Astrocyte (in vitro differentiated cells and primary cell): ENCODE measurements around the gene PCDHB14. TPM values are rescaled to one million over a fixed set of nuclear protein-coding genes. Genes with fewer than 3 reads are reported as not detected.
"Not testable (repeated sequence)": the region's sequence is repeated elsewhere in the genome, so short reads cannot be mapped to it uniquely, and the experiment has no call there.

Source experiments
- DNase-seq: peaks from one replicate; pipeline ENCODE4 v3.0.0-alpha.2; 2010; ENCODE audit warnings: low read depth
- FAIRE-seq: peaks from 2 replicates; lab custom pipeline; 2011; peaks lifted over from hg19 to GRCh38; lab: Jason Lieb, UNC
- H2AFZ ChIP-seq: 2 replicates; pipeline ENCODE4 v1.6.0; 2012; ENCODE audit warnings: low read depth, low read length, inconsistent platforms
- H3K27ac ChIP-seq: 2 replicates; pipeline ENCODE4 v1.5.1; 2011; ENCODE audit warnings: low read depth, low read length, inconsistent platforms
- H3K27me3 ChIP-seq: 2 replicates; pipeline ENCODE4 v1.6.0; 2011; ENCODE audit warnings: low read length, inconsistent platforms; ENCODE audit not compliant: insufficient read depth
- H3K36me3 ChIP-seq: 2 replicates; pipeline ENCODE4 v1.5.1; 2011; ENCODE audit warnings: low read length, inconsistent platforms; ENCODE audit not compliant: insufficient read depth
- H3K4me1 ChIP-seq: 2 replicates; pipeline ENCODE4 v1.5.1; 2011; ENCODE audit warnings: low read length, inconsistent platforms; ENCODE audit not compliant: insufficient read depth
- H3K4me2 ChIP-seq: 2 replicates; pipeline ENCODE4 v1.6.0; 2012; ENCODE audit warnings: low read length, inconsistent platforms
- H3K4me3 ChIP-seq: 2 replicates; pipeline ENCODE4 v1.5.1; 2011; ENCODE audit warnings: low read depth, mild to moderate bottlenecking, low read length, inconsistent platforms; ENCODE audit not compliant: insufficient read depth
- H3K79me2 ChIP-seq: 2 replicates; pipeline ENCODE4 v1.6.0; 2012; ENCODE audit warnings: mild to moderate bottlenecking, low read length, inconsistent platforms; ENCODE audit not compliant: insufficient read depth
- H3K9ac ChIP-seq: 2 replicates; pipeline ENCODE4 v1.6.0; 2012; ENCODE audit warnings: mild to moderate bottlenecking, low read length, inconsistent platforms
- H3K9me3 ChIP-seq: 2 replicates; pipeline ENCODE4 v1.5.1; 2012; ENCODE audit warnings: low read depth, mild to moderate bottlenecking, low read length, inconsistent platforms; ENCODE audit not compliant: insufficient read depth
- H4K20me1 ChIP-seq: 2 replicates; pipeline ENCODE4 v1.6.0; 2012; ENCODE audit warnings: low read length, inconsistent platforms; ENCODE audit not compliant: insufficient read depth
- H3K27ac Mint-ChIP-seq: one replicate; pipeline ENCODE4 v1.8.0; 2021; ENCODE audit warnings: mild to moderate bottlenecking, mixed read lengths; ENCODE audit not compliant: unreplicated experiment
- H3K27me3 Mint-ChIP-seq: one replicate; pipeline ENCODE4 v1.8.0; 2021; ENCODE audit warnings: low read depth, mixed read lengths; ENCODE audit not compliant: unreplicated experiment
- H3K36me3 Mint-ChIP-seq: one replicate; pipeline ENCODE4 v1.8.0; 2021; ENCODE audit warnings: low read depth, mixed read lengths; ENCODE audit not compliant: unreplicated experiment
- H3K4me1 Mint-ChIP-seq: one replicate; pipeline ENCODE4 v1.8.0; 2021; ENCODE audit warnings: low read depth, mixed read lengths; ENCODE audit not compliant: unreplicated experiment
- H3K4me3 Mint-ChIP-seq: one replicate; pipeline ENCODE4 v1.8.0; 2021; ENCODE audit warnings: mild to moderate bottlenecking, moderate library complexity, mixed read lengths; ENCODE audit not compliant: unreplicated experiment
- H3K9me3 Mint-ChIP-seq: one replicate; pipeline ENCODE4 v1.8.0; 2021; ENCODE audit warnings: mild to moderate bottlenecking, mixed read lengths; ENCODE audit not compliant: unreplicated experiment
- CTCF ChIP-seq: IDR thresholded peaks from 2 replicates; pipeline ENCODE4 v1.5.1; 2011; ENCODE audit warnings: low read depth, mild to moderate bottlenecking, inconsistent platforms, low read length, moderate library complexity; ENCODE audit not compliant: insufficient read depth
- EZH2 ChIP-seq: IDR thresholded peaks from 2 replicates; pipeline ENCODE4 v1.6.1; 2012; ENCODE audit warnings: mild to moderate bottlenecking, low read length, inconsistent platforms; ENCODE audit not compliant: insufficient read depth
- total RNA-seq: library from RNA; stranded (reverse); gene quantifications from 2 replicates; pipeline ENCODE4 v1.2.1, GENCODE V29; 2021

The PCDHB14 gene
- total RNA-seq, 1 donor from 2014 or later: 6.4 TPM

GRCh38 chr5:141177577-141178191, 45.5 kb upstream of the PCDHB14 start, which contains the start of gene PCDHB8:
TSS of gene PCDHB8 (plus strand) at chr5:141177790. CDS start at chr5:141178035, 245 bp downstream.
- FAIRE-seq, H3K4me1 Mint-ChIP-seq, H3K9ac ChIP-seq, H3K36me3 Mint-ChIP-seq, H3K4me1 ChIP-seq, H3K4me3 Mint-ChIP-seq, H4K20me1 ChIP-seq, H3K27me3 ChIP-seq, H3K79me2 ChIP-seq, H3K27me3 Mint-ChIP-seq, H3K4me2 ChIP-seq, H3K27ac Mint-ChIP-seq, H3K36me3 ChIP-seq, H2AFZ ChIP-seq, H3K27ac ChIP-seq, H3K4me3 ChIP-seq, DNase-seq: not testable (repeated sequence)
- H3K9me3 Mint-ChIP-seq: peaks cover 17% of the 10 kb centered on the region
- H3K9me3 ChIP-seq: peaks cover 19% of the 10 kb centered on the region

GRCh38 chr5:141179371-141179770, 43.8 kb upstream of the PCDHB14 start:
- H3K4me1 ChIP-seq, H3K4me2 ChIP-seq, H3K27ac Mint-ChIP-seq, H3K36me3 ChIP-seq, H4K20me1 ChIP-seq, H3K4me1 Mint-ChIP-seq, H3K4me3 Mint-ChIP-seq, H3K27me3 ChIP-seq, H3K9ac ChIP-seq, H3K27me3 Mint-ChIP-seq, H2AFZ ChIP-seq, DNase-seq, FAIRE-seq, H3K27ac ChIP-seq, H3K79me2 ChIP-seq, H3K4me3 ChIP-seq: not testable (repeated sequence)
- peaks cover 10% of the 10 kb centered on the region for H3K36me3 Mint-ChIP-seq
- peaks cover 20% of the 10 kb centered on the region for H3K9me3 ChIP-seq
- peaks cover 13% of the 10 kb centered on the region for H3K9me3 Mint-ChIP-seq

- H3K36me3 Mint-ChIP-seq: peaks cover 13% of the 10 kb centered on the region
- not testable (repeated sequence) for H3K4me3 Mint-ChIP-seq, H3K9ac ChIP-seq, FAIRE-seq, H3K4me1 ChIP-seq, H3K27ac ChIP-seq, H3K27me3 Mint-ChIP-seq, H3K27ac Mint-ChIP-seq, H3K4me2 ChIP-seq, H3K4me3 ChIP-seq, H3K79me2 ChIP-seq, H4K20me1 ChIP-seq, H2AFZ ChIP-seq, H3K4me1 Mint-ChIP-seq, H3K36me3 ChIP-seq, H3K27me3 ChIP-seq, DNase-seq
- peaks cover 11% of the 10 kb centered on the region for H3K9me3 Mint-ChIP-seq
- H3K9me3 ChIP-seq: peaks cover 17% of the 10 kb centered on the region
Observed at GRCh38 chr5:141179876-141180275, 43.3 kb upstream of the PCDHB14 start.

GRCh38 chr5:141180313-141180712, 42.8 kb upstream of the PCDHB14 start:
- Histone ChIP-seq H3K27me3 (no peaks in the 10 kb centered on the region), H4K20me1 (no peaks in the 10 kb centered on the region), H3K9ac (no peak overlapping the region), H3K9me3 (peaks cover 14% of the 10 kb centered on the region), H3K36me3 (no peaks in the 10 kb centered on the region), H3K27ac (no peak overlapping the region), H2AFZ (no peak overlapping the region), H3K4me3 (no peak overlapping the region), H3K79me2 (no peaks in the 10 kb centered on the region), H3K4me2 (no peak overlapping the region), H3K4me1 (no peaks in the 10 kb centered on the region)
- Mint-ChIP-seq H3K27ac (no peak overlapping the region), H3K9me3 (peaks cover 8% of the 10 kb centered on the region), H3K4me1 (no peaks in the 10 kb centered on the region), H3K4me3 (no peak overlapping the region), H3K36me3 (peaks cover 11% of the 10 kb centered on the region), H3K27me3 (no peaks in the 10 kb centered on the region)
- TF ChIP-seq CTCF (no peak), EZH2 (no peak)
- no peak for DNase-seq
- FAIRE-seq: no peak
